MM.1S (cell line): ENCODE data around the gene ZNF25.

Experiments
- DNase-seq: peaks from one replicate; pipeline ENCODE4 v3.0.0-alpha.2; 2015
- H2AFZ ChIP-seq: fragments of 300-600 bp; sonication (generic); 2 replicates; pipeline ENCODE4 v1.6.0; 2016; ENCODE audit warnings: antibody characterized with exemption, low read length
- H3F3A ChIP-seq: fragments of 300-600 bp; sonication (generic); 2 replicates; pipeline ENCODE4 v1.6.1; 2016; ENCODE audit warnings: mild to moderate bottlenecking, antibody characterized with exemption, low read length, moderate library complexity, mixed read lengths; ENCODE audit not compliant: insufficient read depth
- H3K27ac ChIP-seq: fragments of 300-600 bp; sonication (generic); 2 replicates; pipeline ENCODE4 v1.5.1; 2016; ENCODE audit warnings: mild to moderate bottlenecking, low read length
- H3K27me3 ChIP-seq: fragments of 300-600 bp; sonication (generic); replicated peaks from 2 replicates; pipeline ENCODE4 v1.6.0; 2016; ENCODE audit warnings: low read length; ENCODE audit not compliant: insufficient read depth
- H3K36me3 ChIP-seq: fragments of 300-600 bp; sonication (generic); replicated peaks from 2 replicates; pipeline ENCODE4 v1.6.1; 2016; ENCODE audit warnings: mild to moderate bottlenecking, low read length, mixed read lengths; ENCODE audit not compliant: insufficient read depth
- H3K4me1 ChIP-seq: fragments of 300-600 bp; sonication (generic); 2 replicates; pipeline ENCODE4 v1.6.1; 2016; ENCODE audit warnings: low read length, mixed read lengths
- H3K4me2 ChIP-seq: fragments of 300-600 bp; sonication (generic); 2 replicates; pipeline ENCODE4 v1.6.0; 2016; ENCODE audit warnings: low read depth, low read length
- H3K4me3 ChIP-seq: fragments of 300-600 bp; sonication (generic); 2 replicates; pipeline ENCODE4 v1.5.1; 2016; ENCODE audit warnings: low read length, mixed read lengths
- H3K79me2 ChIP-seq: fragments of 300-600 bp; sonication (generic); 2 replicates; pipeline ENCODE4 v1.6.1; 2016; ENCODE audit warnings: mixed run types, low read length, mixed read lengths
- H3K9ac ChIP-seq: fragments of 300-600 bp; sonication (generic); 2 replicates; pipeline ENCODE4 v1.6.1; 2016; ENCODE audit warnings: low read length, mixed read lengths
- H3K9me2 ChIP-seq: fragments of 300-600 bp; sonication (generic); replicated peaks from 2 replicates; pipeline ENCODE4 v1.6.1; 2016; ENCODE audit warnings: mild to moderate bottlenecking, low read length, mixed read lengths; ENCODE audit not compliant: insufficient read depth
- H3K9me3 ChIP-seq: fragments of 300-600 bp; sonication (generic); replicated peaks from 2 replicates; pipeline ENCODE4 v1.6.1; 2016; ENCODE audit warnings: mild to moderate bottlenecking, low read length, mixed read lengths; ENCODE audit not compliant: insufficient read depth
- H4K20me1 ChIP-seq: fragments of 300-600 bp; sonication (generic); 2 replicates; pipeline ENCODE4 v1.6.1; 2016; ENCODE audit warnings: mild to moderate bottlenecking, low read length, moderate library complexity, mixed read lengths; ENCODE audit not compliant: insufficient read depth
- CTCF ChIP-seq: fragments of 300-600 bp; sonication (generic); IDR thresholded peaks from 2 replicates; pipeline ENCODE4 v1.5.1; 2016; ENCODE audit warnings: antibody characterized with exemption, low read length, mixed read lengths
- EZH2 ChIP-seq: fragments of 300-600 bp; sonication (generic); optimal IDR thresholded peaks from 2 replicates; pipeline ENCODE3; 2017; ENCODE audit warnings: low read depth, mild to moderate bottlenecking, antibody characterized with exemption, low read length, mixed read lengths
- EZH2phosphoT487 ChIP-seq: fragments of 300-600 bp; sonication (generic); IDR thresholded peaks from 2 replicates; pipeline ENCODE4 v1.6.1; 2018; ENCODE audit warnings: antibody characterized with exemption, low read length

The ZNF25 gene

GRCh38 chr10:38010119-38010903 lies 33.9 kb upstream of the ZNF25 start, which contains the start of gene ZNF33A:
Gene ZNF33A (plus strand): TSS chr10:38010675. CDS start chr10:38012342, 1,667 bp downstream.
- H3K9me3 ChIP-seq: no peaks in the 10 kb centered on the region
- peak within 1 kb of the TSS; percentile 82 for H2AFZ ChIP-seq
- TF ChIP-seq EZH2: no peak
- TF ChIP-seq EZH2phosphoT487: no peak
- TF ChIP-seq CTCF: 0 out of 2 replicates have a peak, but pooled peaks have one; percentile 5
- peak within 1 kb of the TSS; percentile 90 for H3K4me3 ChIP-seq
- no peaks in the 10 kb centered on the region for H4K20me1 ChIP-seq
- peaks cover 4% of the 10 kb centered on the region; the same call in 1 of the 2 replicates for H3K36me3 ChIP-seq
- no peaks in the 10 kb centered on the region for H3K9me2 ChIP-seq
- H3K27me3 ChIP-seq: no peaks in the 10 kb centered on the region
- H3K4me2 ChIP-seq: peak within 1 kb of the TSS; percentile 86
- peaks cover 38% of the 10 kb centered on the region for H3K79me2 ChIP-seq
- peaks cover 3% of the 10 kb centered on the region; the same call in 1 of the 2 replicates for H3K4me1 ChIP-seq
- DNase-seq: peak; percentile 96
- peaks cover 11% of the 10 kb centered on the region; the same call in 1 of the 2 replicates for H3F3A ChIP-seq
- H3K27ac ChIP-seq: peak within 1 kb of the TSS; percentile 98
- peak within 1 kb of the TSS; percentile 97 for H3K9ac ChIP-seq

DNA sequence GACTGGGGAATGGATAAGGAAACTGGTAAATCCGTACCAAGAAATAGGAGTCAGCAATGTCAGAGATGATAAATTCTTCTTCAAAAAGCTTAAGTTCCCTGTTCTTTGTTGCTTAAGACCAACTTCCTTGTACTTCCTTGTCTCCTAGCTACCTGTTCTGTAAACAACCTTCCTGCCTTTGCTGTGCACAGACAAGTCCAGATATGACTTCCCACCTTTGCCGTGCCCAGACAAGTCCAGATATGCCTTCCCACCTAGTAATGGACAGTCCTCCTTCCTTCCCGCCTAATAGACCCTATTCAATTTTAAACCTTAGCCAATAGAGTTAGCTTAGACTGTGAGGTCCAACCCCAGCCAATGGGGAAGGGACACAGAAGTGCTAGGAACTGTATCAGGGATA lies 31.5 kb upstream of the ZNF25 start:
- Histone ChIP-seq H3F3A (peaks cover 11% of the 10 kb centered on the region; the same call in 1 of the 2 replicates), H3K27ac (no peak overlapping the region), H3K4me2 (no peak overlapping the region), H2AFZ (no peak overlapping the region), H3K9me3 (no peaks in the 10 kb centered on the region), H3K79me2 (peaks cover 19% of the 10 kb centered on the region), H3K9ac (no peak overlapping the region), H4K20me1 (no peaks in the 10 kb centered on the region), H3K4me3 (no peak overlapping the region), H3K4me1 (peaks cover 3% of the 10 kb centered on the region; the same call in 1 of the 2 replicates), H3K27me3 (no peaks in the 10 kb centered on the region), H3K9me2 (no peaks in the 10 kb centered on the region), H3K36me3 (no peaks in the 10 kb centered on the region; the same call in 1 of the 2 replicates)
- DNase-seq: no peak
- TF ChIP-seq EZH2 (no peak), EZH2phosphoT487 (no peak), CTCF (no peak)

DNA sequence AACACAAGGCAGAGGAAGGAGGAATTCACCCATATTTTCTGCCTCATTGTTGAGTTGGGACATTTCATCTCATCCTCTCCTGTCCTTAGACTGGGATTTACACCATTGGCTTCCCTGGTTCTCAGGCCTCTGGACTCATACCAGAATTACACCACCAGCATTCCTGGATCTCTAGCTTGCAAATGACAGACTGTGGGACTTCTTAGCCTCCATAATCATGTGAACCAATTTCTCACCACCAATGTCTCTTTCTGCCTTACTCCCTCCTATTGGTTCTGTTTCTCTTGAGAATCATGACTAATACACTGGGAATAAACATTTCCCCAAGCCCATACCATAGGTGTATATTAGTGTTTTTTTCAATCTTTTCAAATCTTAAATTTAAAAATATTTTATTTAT lies 31.1 kb upstream of the ZNF25 start:
- no peaks in the 10 kb centered on the region for H3K36me3 ChIP-seq
- DNase-seq: no peak
- H3K79me2 ChIP-seq: peaks cover 15% of the 10 kb centered on the region
- no peaks in the 10 kb centered on the region for H3K27me3 ChIP-seq
- no peaks in the 10 kb centered on the region for H3K9me3 ChIP-seq
- H3K4me1 ChIP-seq: peaks cover 3% of the 10 kb centered on the region; the same call in 1 of the 2 replicates
- no peak overlapping the region for H3K27ac ChIP-seq
- TF ChIP-seq CTCF (no peak), EZH2phosphoT487 (no peak), EZH2 (no peak)
- H3K9ac ChIP-seq: no peak overlapping the region
- H2AFZ ChIP-seq: no peak overlapping the region
- no peak overlapping the region for H3K4me2 ChIP-seq
- H3F3A ChIP-seq: peaks cover 11% of the 10 kb centered on the region; the same call in 1 of the 2 replicates
- no peaks in the 10 kb centered on the region for H4K20me1 ChIP-seq
- H3K4me3 ChIP-seq: no peak overlapping the region
- H3K9me2 ChIP-seq: no peaks in the 10 kb centered on the region
